ENCODE results near the gene LTB4R. TPM values are rescaled to one million over a fixed set of nuclear protein-coding genes. Genes with fewer than 3 reads are reported as not detected.

Gene LTB4R
- total RNA-seq, 2 donors from 2014 or later = 1.9 to 3.0 TPM

DNA sequence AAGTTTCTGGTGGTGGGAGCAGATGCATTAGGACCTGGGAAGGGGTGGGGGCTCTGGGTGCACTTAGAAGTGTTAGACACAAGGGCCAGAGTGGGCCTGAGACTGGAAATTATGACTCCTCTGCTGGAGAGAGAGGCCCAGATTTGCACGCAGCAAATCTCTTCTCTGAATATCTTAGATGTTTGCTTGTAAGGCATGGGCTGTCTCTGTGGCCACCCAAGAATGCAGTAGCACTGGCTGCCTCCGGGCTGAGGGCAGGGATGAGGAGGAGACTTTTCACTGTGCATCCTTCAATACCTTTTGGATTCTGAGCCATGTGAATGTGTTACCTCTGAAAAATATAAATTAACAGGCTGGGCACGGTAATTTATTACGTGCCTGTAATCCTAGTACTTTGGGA, 26.0 kb upstream of the LTB4R start:
- Histone ChIP-seq H3K27me3 (no peaks in the 10 kb centered on the region), H3K4me3 (no peak overlapping the region), H3K27ac (no peak overlapping the region), H3K9me3 (no peaks in the 10 kb centered on the region), H3K36me3 (peaks cover 12% of the 10 kb centered on the region), H3K4me1 (peaks cover 0 to 7% of the 10 kb centered on the region in 2 donors)
- TF ChIP-seq, protein P1, sequence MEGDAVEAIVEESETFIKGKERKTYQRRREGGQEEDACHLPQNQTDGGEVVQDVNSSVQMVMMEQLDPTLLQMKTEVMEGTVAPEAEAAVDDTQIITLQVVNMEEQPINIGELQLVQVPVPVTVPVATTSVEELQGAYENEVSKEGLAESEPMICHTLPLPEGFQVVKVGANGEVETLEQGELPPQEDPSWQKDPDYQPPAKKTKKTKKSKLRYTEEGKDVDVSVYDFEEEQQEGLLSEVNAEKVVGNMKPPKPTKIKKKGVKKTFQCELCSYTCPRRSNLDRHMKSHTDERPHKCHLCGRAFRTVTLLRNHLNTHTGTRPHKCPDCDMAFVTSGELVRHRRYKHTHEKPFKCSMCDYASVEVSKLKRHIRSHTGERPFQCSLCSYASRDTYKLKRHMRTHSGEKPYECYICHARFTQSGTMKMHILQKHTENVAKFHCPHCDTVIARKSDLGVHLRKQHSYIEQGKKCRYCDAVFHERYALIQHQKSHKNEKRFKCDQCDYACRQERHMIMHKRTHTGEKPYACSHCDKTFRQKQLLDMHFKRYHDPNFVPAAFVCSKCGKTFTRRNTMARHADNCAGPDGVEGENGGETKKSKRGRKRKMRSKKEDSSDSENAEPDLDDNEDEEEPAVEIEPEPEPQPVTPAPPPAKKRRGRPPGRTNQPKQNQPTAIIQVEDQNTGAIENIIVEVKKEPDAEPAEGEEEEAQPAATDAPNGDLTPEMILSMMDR (IDR thresholded peaks at IDR 0.05) = no peak
- no peak for DNase-seq (ENCODE audit: low spot score)

DNA sequence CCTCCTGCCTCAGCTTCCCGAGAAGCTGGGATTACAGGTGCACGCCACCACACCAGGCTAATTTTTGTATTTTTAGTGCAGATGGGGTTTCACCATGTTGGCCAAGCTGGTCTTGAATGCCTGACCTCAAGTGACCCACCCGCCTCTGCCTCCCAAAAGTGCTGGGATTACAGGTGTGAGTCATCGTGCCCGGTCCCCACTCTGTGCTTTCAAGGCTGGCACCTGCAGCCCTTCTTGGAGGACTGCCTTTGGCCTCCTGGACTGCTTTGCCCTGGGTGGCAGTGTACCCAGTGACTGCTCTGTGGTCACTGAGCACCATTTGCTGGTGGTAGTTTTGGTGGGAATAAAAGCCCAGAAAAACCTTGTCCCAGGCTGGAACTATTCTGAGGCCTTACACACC, 24.3 kb upstream of the LTB4R start:
- H3K36me3 ChIP-seq = peaks cover 24% of the 10 kb centered on the region
- no peak for DNase-seq (ENCODE audit: low spot score)
- no peak overlapping the region for H3K27ac ChIP-seq
- no peaks in the 10 kb centered on the region for H3K27me3 ChIP-seq
- no peak overlapping the region for H3K4me3 ChIP-seq
- H3K9me3 ChIP-seq = no peaks in the 10 kb centered on the region
- no peaks in the 10 kb centered on the region for H3K4me1 ChIP-seq
- TF ChIP-seq, protein P1 (IDR thresholded peaks at IDR 0.05) = no peak

DNA sequence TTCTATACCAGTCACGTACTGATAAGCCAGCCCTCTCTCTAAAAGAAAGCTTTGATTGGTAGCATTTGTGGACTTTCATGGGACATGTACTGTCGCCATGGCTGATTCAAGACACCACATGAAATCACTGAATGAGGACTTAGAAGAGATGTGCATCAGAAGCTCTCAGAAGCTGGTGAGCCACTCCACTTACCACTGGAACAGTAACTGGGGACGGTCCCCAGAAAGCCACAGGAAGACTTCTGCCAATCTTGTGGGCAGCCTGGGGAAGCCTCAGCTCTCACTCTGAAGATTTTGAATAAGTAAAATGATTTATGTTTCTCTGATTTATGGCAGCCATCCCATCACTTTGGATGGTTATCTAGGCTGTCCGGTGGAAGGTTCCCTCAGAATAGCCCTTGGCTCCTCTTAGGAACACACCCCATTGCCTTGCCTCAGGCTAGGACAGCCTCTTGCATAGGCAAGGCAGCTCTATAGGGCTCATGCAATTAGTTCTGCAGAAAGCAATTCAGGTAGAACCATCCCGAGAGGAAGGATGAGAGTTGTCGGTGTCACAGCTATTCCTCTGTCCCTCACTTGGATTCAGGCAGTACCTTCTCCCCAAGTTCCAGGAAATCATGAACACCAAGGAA, 21.5 kb upstream of the LTB4R start:
- no peaks in the 10 kb centered on the region for H3K9me3 ChIP-seq
- H3K4me1 ChIP-seq = no peaks in the 10 kb centered on the region
- no peak overlapping the region for H3K27ac ChIP-seq
- TF ChIP-seq, protein P1 (IDR thresholded peaks at IDR 0.05) = no peak
- no peaks in the 10 kb centered on the region for H3K27me3 ChIP-seq
- H3K36me3 ChIP-seq = peaks cover 24% of the 10 kb centered on the region
- no peak overlapping the region for H3K4me3 ChIP-seq
- DNase-seq (ENCODE audit: low spot score) = no peak

GRCh38 chr14:24290746-24291145, 20.6 kb upstream of the LTB4R start:
- Histone ChIP-seq H3K36me3 (peaks cover 33% of the 10 kb centered on the region), H3K27ac (no peak overlapping the region), H3K27me3 (no peaks in the 10 kb centered on the region), H3K4me1 (no peaks in the 10 kb centered on the region), H3K4me3 (no peak overlapping the region), H3K9me3 (no peaks in the 10 kb centered on the region)
- DNase-seq (ENCODE audit: low spot score) = no peak
- TF ChIP-seq, protein P1 (IDR thresholded peaks at IDR 0.05) = no peak

DNA sequence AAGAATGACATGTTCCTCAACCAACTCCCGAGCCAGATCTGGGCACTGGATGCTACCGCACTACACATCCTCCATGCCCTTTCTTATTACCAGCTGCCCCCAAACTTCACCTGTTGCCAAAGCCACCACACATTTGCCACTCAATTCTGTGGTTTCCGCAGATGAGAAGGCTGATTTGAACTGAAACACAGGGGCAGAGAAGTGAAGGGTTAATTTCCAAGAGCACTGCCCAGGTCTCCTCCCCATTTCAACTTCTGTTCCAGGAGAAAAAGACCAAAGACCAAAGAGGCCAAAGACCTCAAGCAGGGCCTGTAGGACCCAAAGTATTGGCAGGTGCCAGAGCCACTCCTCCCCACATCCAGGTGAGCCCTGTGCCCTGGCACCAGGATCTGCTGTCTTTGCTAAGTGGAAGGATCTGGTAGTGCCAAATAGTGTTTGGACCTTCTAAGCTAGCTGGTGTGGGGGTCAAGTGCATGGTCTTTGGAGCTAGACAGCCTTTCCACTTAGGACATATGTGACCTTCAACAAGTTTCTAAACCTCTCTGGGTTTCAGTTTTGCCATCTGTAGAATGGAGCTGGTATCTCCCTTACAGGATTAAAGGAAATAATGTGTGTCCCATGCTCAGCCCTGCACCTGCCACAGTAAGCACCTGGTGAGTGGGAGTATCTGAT, 19.7 kb upstream of the LTB4R start:
- TF ChIP-seq, protein P1 (IDR thresholded peaks at IDR 0.05) = no peak
- peaks cover 41% of the 10 kb centered on the region for H3K36me3 ChIP-seq
- H3K4me3 ChIP-seq = no peak overlapping the region
- DNase-seq (ENCODE audit: low spot score) = no peak
- H3K27me3 ChIP-seq = no peaks in the 10 kb centered on the region
- H3K4me1 ChIP-seq = no peaks in the 10 kb centered on the region
- no peaks in the 10 kb centered on the region for H3K9me3 ChIP-seq
- H3K27ac ChIP-seq = no peak overlapping the region
